Measurements from ENCODE around the gene CCDC179.

The CCDC179 gene

GRCh38 chr11:22807855-22808570, 52.3 kb downstream of the CCDC179 start:
- no peak for DNase-seq

DNA sequence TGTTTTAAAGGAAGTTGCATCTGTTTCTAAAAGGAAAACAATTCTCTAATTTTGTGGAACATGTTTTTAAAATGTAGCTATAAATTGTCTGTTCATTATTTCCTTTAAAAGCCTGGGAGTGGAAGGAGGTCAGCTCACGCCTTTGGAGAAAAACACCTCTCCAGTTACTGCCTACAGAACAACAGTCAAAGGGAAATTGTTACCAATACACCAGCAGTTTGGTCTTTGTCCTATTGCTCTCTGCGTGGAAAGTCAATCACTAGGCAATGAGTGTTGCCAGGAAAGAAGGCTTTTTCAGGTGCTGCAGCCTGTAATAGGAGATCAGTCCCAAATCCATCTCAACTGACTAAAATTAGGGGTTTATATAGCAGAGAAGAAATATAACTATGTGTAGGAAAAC, 52.9 kb downstream of the CCDC179 start:
- DNase-seq, result no peak

DNA sequence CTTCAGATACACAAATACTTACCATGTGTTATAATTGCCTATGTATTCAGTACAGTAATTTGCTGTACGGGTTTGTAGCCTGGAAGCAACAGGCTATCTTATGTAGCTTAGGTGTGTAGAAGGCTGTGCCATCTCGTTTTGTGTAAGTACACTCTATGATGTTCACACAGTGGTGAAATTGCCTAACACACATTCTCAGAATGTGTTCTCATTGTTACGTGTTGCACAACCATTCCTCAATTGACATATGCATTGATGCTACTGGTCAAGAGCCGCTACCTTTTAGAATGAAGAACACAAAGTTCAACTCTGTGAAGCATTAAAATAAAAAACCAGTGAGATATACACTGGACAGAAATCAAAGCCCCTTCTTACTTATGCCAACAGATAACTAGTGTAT, 57.4 kb downstream of the CCDC179 start:
- no peak for DNase-seq

DNA sequence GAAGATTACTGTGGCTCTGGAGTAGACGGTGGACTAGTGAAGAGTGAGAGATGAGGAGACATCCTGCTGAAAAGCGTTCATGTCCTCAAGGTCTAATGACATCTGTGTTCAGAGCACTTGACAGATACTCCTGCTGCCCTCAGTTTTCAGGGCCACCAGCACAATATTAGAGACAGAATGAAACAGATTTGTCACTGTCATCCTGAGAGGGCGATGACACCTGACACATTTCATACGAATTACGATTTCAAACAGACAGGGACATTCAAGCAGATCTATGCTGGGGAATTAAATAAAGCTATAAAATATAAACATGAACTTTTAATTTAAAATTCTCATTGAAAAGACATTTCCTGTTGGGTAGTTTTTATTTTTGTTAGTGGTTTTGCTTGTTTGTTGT, 59.8 kb downstream of the CCDC179 start:
- no peak for DNase-seq

GRCh38 chr11:22798901-22799300, 61.4 kb downstream of the CCDC179 start:
- DNase-seq, result no peak

DNA sequence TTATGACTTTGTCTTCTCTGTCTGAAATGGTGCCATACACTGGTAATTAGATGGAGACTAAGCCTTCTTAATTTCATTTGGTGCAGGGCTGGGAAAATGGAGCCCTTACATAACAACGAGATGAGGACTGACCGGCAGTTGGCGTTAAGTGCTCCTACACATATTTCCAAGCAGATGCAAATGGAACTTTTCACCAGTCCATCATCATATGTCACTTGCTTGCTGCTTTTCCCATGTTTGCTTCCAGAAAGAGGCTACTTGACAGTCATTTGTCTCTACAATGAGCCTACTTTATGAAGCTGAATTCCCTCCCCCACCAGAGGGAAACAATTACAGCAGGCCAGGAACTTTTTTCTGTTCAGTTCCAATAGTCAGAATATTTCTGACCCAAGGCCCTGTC, 63.2 kb downstream of the CCDC179 start:
- DNase-seq, result no peak

All from CD4-positive, alpha-beta T cell treated with Interleukin-4 for 1 hour (primary cell).